Endothelial cell of umbilical vein (primary cell): ENCODE data around the gene SNX9. TPM values are rescaled to one million over a fixed set of nuclear protein-coding genes. Genes with fewer than 3 reads are reported as not detected.

ENCODE experiments used
- BruUV-seq: library from RNA; stranded (reverse); fragments of 400-500 nt; replicated peaks from 2 replicates; lab custom pipeline; 2021; lab: Mats Ljungman, UMichigan
- CTCF ChIA-PET: fragments of 300-600, 350-600 bp; sonication (Branson Sonifier 250); formaldehyde crosslinking; loops from one replicate; lab custom pipeline; 2021; ENCODE audit warnings: antibody characterized with exemption, inconsistent platforms; lab: Charles Lee
- POLR2A ChIA-PET: fragments of 300-600, 350-600 bp; sonication (Branson Sonifier 250); formaldehyde crosslinking; loops from one replicate; lab custom pipeline; 2021; ENCODE audit warnings: antibody characterized with exemption, inconsistent platforms; lab: Charles Lee
- DNase-seq: peaks from one replicate; pipeline ENCODE4 v3.0.0-alpha.2; 2011; ENCODE audit warnings: low read depth, low spot score
- FAIRE-seq: peaks from 2 replicates; lab custom pipeline; 2011; peaks lifted over from hg19 to GRCh38; lab: Jason Lieb, UNC
- H2AFZ ChIP-seq: 2 replicates; pipeline ENCODE4 v1.6.0; 2012; ENCODE audit warnings: low read depth, low read length, control low read depth, inconsistent platforms
- H3K27ac ChIP-seq: 2 replicates; pipeline ENCODE4 v1.5.1; 2011; ENCODE audit warnings: low read depth, mild to moderate bottlenecking, control low read depth, low read length, moderate library complexity; ENCODE audit not compliant: insufficient read depth
- H3K27me3 ChIP-seq, 2 experiments: 2 replicates each; pipeline versions ENCODE4 v1.6.0 to v1.6.1; 2011; ENCODE audit warnings: low read length in 2 of 2, mixed read lengths in 1 of 2; ENCODE audit not compliant: control insufficient read depth in 2 of 2, insufficient read depth in 2 of 2
- H3K36me3 ChIP-seq, 2 experiments: 2 replicates in 1 of 2; 3 replicates in 1 of 2; pipeline ENCODE4 v1.5.1; 2011; ENCODE audit warnings: low read length in 2 of 2, mild to moderate bottlenecking in 1 of 2, moderate library complexity in 1 of 2; ENCODE audit not compliant: control insufficient read depth in 2 of 2, insufficient read depth in 2 of 2; ENCODE audit errors: extremely low read depth in 1 of 2
- H3K4me1 ChIP-seq: 3 replicates; pipeline ENCODE4 v1.5.1; 2011; ENCODE audit warnings: mild to moderate bottlenecking, low read length; ENCODE audit not compliant: control insufficient read depth, insufficient read depth; ENCODE audit errors: extremely low read depth
- H3K4me2 ChIP-seq: 2 replicates; pipeline ENCODE4 v1.6.1; 2011; ENCODE audit warnings: low read length, control low read depth, mixed read lengths; ENCODE audit not compliant: insufficient read depth
- H3K4me3 ChIP-seq, 3 experiments: fragments of 200-600 bp in 1 of 3; sonication (generic), shearing (Covaris generic) in 1 of 3; replicated peaks in 1 of 3; 2 replicates each; pipeline ENCODE4 v1.5.1; 2011 to 2016; ENCODE audit warnings: control low read depth in 3 of 3, low read length in 3 of 3, mild to moderate bottlenecking in 2 of 3, inconsistent platforms in 1 of 3, low read depth in 1 of 3, moderate library complexity in 1 of 3; ENCODE audit not compliant: insufficient read depth in 1 of 3
- H3K79me2 ChIP-seq: 2 replicates; pipeline ENCODE4 v1.6.0; 2012; ENCODE audit warnings: low read length, inconsistent platforms; ENCODE audit not compliant: control insufficient read depth, insufficient read depth
- H3K9ac ChIP-seq: replicated peaks from 2 replicates; pipeline ENCODE3; 2011; ENCODE audit warnings: low read length, control low read depth; ENCODE audit not compliant: insufficient read depth; ENCODE audit errors: extremely low read depth
- H3K9me1 ChIP-seq: replicated peaks from 3 replicates; pipeline ENCODE4 v1.6.0; 2011; ENCODE audit warnings: mild to moderate bottlenecking, low read length; ENCODE audit not compliant: control insufficient read depth, insufficient read depth; ENCODE audit errors: extremely low read depth
- H3K9me3 ChIP-seq: replicated peaks from 2 replicates; pipeline ENCODE4 v1.5.1; 2012; ENCODE audit warnings: low read length, inconsistent platforms; ENCODE audit not compliant: control insufficient read depth, insufficient read depth
- H4K20me1 ChIP-seq: replicated peaks from 2 replicates; pipeline ENCODE3; 2011; ENCODE audit warnings: mild to moderate bottlenecking, low read length; ENCODE audit not compliant: control insufficient read depth, insufficient read depth; ENCODE audit errors: extremely low read depth
- EZH2 ChIP-seq: IDR thresholded peaks from 2 replicates; pipeline ENCODE4 v1.6.1; 2012; ENCODE audit warnings: borderline replicate concordance, low read depth, mild to moderate bottlenecking, moderate library complexity, low read length, inconsistent platforms; ENCODE audit not compliant: severe bottlenecking
- FOS ChIP-seq: IDR thresholded peaks from 2 replicates; pipeline ENCODE4 v1.6.1; 2011; ENCODE audit warnings: mild to moderate bottlenecking, low read length, moderate library complexity, borderline replicate concordance; ENCODE audit not compliant: insufficient read depth
- GATA2 ChIP-seq: IDR thresholded peaks from 2 replicates; pipeline ENCODE4 v1.7.0; 2011; ENCODE audit warnings: low read depth, mild to moderate bottlenecking, moderate library complexity, mixed read lengths, low read length; ENCODE audit not compliant: insufficient read length, insufficient read depth
- JUN ChIP-seq: IDR thresholded peaks from 2 replicates; pipeline ENCODE4 v1.6.1; 2011; ENCODE audit warnings: borderline replicate concordance, low read depth; ENCODE audit not compliant: insufficient read length, insufficient read depth
- MYC ChIP-seq: IDR thresholded peaks from one replicate; pipeline ENCODE4 v1.6.1; 2011; ENCODE audit warnings: mild to moderate bottlenecking, low read depth, low read length
- POLR2A ChIP-seq: IDR thresholded peaks from 2 replicates; pipeline ENCODE4 v1.6.1; 2012; ENCODE audit warnings: low read depth, mild to moderate bottlenecking, control low read depth, low read length
- POLR2AphosphoS5 ChIP-seq: IDR thresholded peaks from 2 replicates; pipeline ENCODE4 v1.6.1; 2012; ENCODE audit warnings: low read depth, mild to moderate bottlenecking, control low read depth, low read length, moderate library complexity; ENCODE audit not compliant: insufficient read depth
- dilution Hi-C: fragments of 300-500 bp; cut with MboI; formaldehyde crosslinking; loops from one replicate; pipeline ENCODE4 v1.15.0; 2019; ENCODE audit warnings: low sequenced_read_pairs; ENCODE audit not compliant: extremely low pct_ligation_motif_present
- intact Hi-C: fragments of 100-400 bp; cut with micrococcal nuclease; formaldehyde crosslinking; loops from one replicate; pipeline ENCODE4 v1.10.0; 2022
- polyA plus RNA-seq, 4 experiments: library from polyadenylated mRNA; depleted of rRNA in 3 of 4; stranded (reverse) in 3 of 4; unstranded in 1 of 4; fragments of >200 nt; gene quantifications; 2 replicates each; pipeline versions ENCODE4 v1.2.1 to v1.2.3, GENCODE V29; 2011 to 2012; ENCODE audit warnings: missing spikeins in 1 of 4
- total RNA-seq: library from RNA; stranded (reverse); gene quantifications from 2 replicates; pipeline ENCODE4 v1.2.3, GENCODE V29; 2021
- TF ChIP-seq, protein P1 (sequence below), 2 donors: IDR thresholded peaks; 1 replicate in 1 of 2; 2 replicates in 1 of 2; pipeline ENCODE4 v1.5.1; 2011; ENCODE audit warnings: low read length in 2 of 2, mild to moderate bottlenecking in 2 of 2, moderate library complexity in 2 of 2, control low read depth in 1 of 2, inconsistent platforms in 1 of 2, low read depth in 1 of 2; ENCODE audit not compliant: insufficient read depth in 1 of 2; ENCODE audit errors: extremely low read depth in 1 of 2
- TF ChIP-seq, protein P2 (sequence below): IDR thresholded peaks from 2 replicates; pipeline ENCODE4 v1.6.1; 2011; ENCODE audit not compliant: insufficient read depth, insufficient read length

Gene SNX9
- total and polyA plus RNA-seq, 2 donors (not counting 3 experiments of a cell fraction or from before 2014, with no cell fraction given) = 27.5 to 54.5 TPM

DNA sequence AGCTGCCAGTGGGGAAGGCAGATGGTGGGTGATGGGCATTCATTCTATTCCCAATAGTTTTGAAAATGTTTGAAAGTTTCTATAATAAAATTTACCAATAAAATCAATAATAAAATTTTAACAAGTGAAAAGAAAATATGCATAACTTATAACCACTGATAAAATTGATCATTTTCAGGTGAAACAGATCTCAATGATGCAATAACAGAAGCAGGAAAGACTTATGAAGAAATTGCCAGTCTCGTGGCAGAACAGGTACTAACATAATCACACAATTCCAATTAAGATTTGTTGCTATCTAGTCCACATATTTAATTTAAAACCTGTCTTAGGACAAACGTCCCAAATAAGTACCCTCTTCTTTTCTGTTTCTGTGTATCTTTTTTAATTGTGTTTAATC lies 112.7 kb downstream of the SNX9 start:
- peaks cover 28 to 35% of the 10 kb centered on the region in 2 experiments for H3K36me3 ChIP-seq
- no peak overlapping the region for H3K9ac ChIP-seq
- H3K9me1 ChIP-seq = no peaks in the 10 kb centered on the region
- H4K20me1 ChIP-seq = no peaks in the 10 kb centered on the region
- H3K4me2 ChIP-seq = no peak overlapping the region
- H3K4me1 ChIP-seq = no peaks in the 10 kb centered on the region
- no peak for TF ChIP-seq FOS
- TF ChIP-seq MYC = no peak
- TF ChIP-seq, protein P1, sequence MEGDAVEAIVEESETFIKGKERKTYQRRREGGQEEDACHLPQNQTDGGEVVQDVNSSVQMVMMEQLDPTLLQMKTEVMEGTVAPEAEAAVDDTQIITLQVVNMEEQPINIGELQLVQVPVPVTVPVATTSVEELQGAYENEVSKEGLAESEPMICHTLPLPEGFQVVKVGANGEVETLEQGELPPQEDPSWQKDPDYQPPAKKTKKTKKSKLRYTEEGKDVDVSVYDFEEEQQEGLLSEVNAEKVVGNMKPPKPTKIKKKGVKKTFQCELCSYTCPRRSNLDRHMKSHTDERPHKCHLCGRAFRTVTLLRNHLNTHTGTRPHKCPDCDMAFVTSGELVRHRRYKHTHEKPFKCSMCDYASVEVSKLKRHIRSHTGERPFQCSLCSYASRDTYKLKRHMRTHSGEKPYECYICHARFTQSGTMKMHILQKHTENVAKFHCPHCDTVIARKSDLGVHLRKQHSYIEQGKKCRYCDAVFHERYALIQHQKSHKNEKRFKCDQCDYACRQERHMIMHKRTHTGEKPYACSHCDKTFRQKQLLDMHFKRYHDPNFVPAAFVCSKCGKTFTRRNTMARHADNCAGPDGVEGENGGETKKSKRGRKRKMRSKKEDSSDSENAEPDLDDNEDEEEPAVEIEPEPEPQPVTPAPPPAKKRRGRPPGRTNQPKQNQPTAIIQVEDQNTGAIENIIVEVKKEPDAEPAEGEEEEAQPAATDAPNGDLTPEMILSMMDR (IDR thresholded peaks at IDR 0.05; ENCODE audit: extremely low read depth in 1 of 2, insufficient read depth in 1 of 2, low read depth in 1 of 2, low read length in 2 of 2) = no peak
- no peak for TF ChIP-seq JUN
- no peak for TF ChIP-seq POLR2A
- TF ChIP-seq EZH2 = no peak
- FAIRE-seq = no peak
- no peaks in the 10 kb centered on the region for H3K79me2 ChIP-seq
- no peaks in the 10 kb centered on the region for H3K9me3 ChIP-seq
- no peak overlapping the region for H3K4me3 ChIP-seq
- CTCF ChIA-PET = no interaction called here
- no peak for DNase-seq
- BruUV-seq = no TSS peak
- POLR2A ChIA-PET = no interaction called here
- dilution Hi-C loops = no loop called here
- no peak overlapping the region for H3K27ac ChIP-seq
- intact Hi-C loops = loop anchor here (2.0 kb wide), 1 partner anchor 137 kb away; no protein-coding TSS in a partner anchor
- no peaks in the 10 kb centered on the region for H3K27me3 ChIP-seq
- no peak overlapping the region for H2AFZ ChIP-seq

DNA sequence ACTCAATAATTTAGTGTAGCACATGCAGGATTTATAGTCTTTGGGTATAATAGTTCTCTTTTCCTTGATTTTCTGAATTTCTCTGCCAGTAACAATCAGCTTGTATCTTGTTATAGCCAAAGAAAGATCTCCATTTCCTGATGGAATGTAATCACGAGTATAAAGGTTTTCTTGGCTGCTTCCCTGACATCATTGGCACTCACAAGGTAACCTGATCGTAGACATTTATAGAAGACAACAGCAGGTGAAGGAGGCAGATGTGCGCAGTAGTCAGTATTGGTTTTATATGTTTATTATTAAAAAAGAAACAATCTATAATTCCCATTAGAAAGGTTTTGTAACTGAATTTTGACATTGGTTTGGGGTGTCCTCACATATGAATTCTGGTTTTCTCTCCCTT lies 114.3 kb downstream of the SNX9 start:
- BruUV-seq = no TSS peak
- no peaks in the 10 kb centered on the region for H3K27me3 ChIP-seq
- no peaks in the 10 kb centered on the region for H3K9me1 ChIP-seq
- POLR2A ChIA-PET = no interaction called here
- no peak overlapping the region for H3K4me2 ChIP-seq
- no peaks in the 10 kb centered on the region for H3K79me2 ChIP-seq
- intact Hi-C loops = no loop called here
- CTCF ChIA-PET = interaction anchor here (1.5 to 2.1 kb wide), 2 partner anchors 17 to 135 kb away, joined by 5 to 11 read pairs; no protein-coding TSS in a partner anchor
- H3K9ac ChIP-seq = no peak overlapping the region
- H3K4me3 ChIP-seq = no peak overlapping the region
- dilution Hi-C loops = no loop called here
- no peak for DNase-seq
- FAIRE-seq = no peak
- no peak for TF ChIP-seq MYC
- TF ChIP-seq, protein P2, sequence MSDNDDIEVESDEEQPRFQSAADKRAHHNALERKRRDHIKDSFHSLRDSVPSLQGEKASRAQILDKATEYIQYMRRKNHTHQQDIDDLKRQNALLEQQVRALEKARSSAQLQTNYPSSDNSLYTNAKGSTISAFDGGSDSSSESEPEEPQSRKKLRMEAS = no peak
- TF ChIP-seq GATA2 = no peak
- TF ChIP-seq, protein P1 (IDR thresholded peaks at IDR 0.05; ENCODE audit: extremely low read depth in 1 of 2, insufficient read depth in 1 of 2, low read depth in 1 of 2, low read length in 2 of 2) = no peak
- TF ChIP-seq EZH2 = no peak
- TF ChIP-seq FOS = no peak
- no peak for TF ChIP-seq JUN
- no peak for TF ChIP-seq POLR2AphosphoS5
- TF ChIP-seq POLR2A = no peak
- H4K20me1 ChIP-seq = no peaks in the 10 kb centered on the region
- no peaks in the 10 kb centered on the region for H3K4me1 ChIP-seq
- no peak overlapping the region for H2AFZ ChIP-seq
- peaks cover 25 to 41% of the 10 kb centered on the region in 2 experiments for H3K36me3 ChIP-seq
- no peaks in the 10 kb centered on the region for H3K9me3 ChIP-seq
- no peak overlapping the region for H3K27ac ChIP-seq
